GM12875 (cell line): Measurements from ENCODE around the gene ACOT8.
"Not testable (repeated sequence)": the region's sequence is repeated elsewhere in the genome, so short reads cannot be mapped to it uniquely, and the experiment has no call there.

Source experiments
- H3K4me3 ChIP-seq: one replicate; pipeline ENCODE4 v1.5.1; 2011; ENCODE audit warnings: low read depth, low read length, control low read depth
- CTCF ChIP-seq: IDR thresholded peaks from 2 replicates; pipeline ENCODE4 v1.5.1; 2011; ENCODE audit warnings: low read depth, mild to moderate bottlenecking, control low read depth, inconsistent platforms, low read length, moderate library complexity, borderline replicate concordance; ENCODE audit not compliant: insufficient read depth

Gene ACOT8

GRCh38 chr20:45857114-45857881 lies at the start of gene ACOT8, which contains the start of gene ZSWIM3:
Gene ACOT8, minus strand, starts transcription at chr20:45857392. Its CDS starts 77 bp downstream, at chr20:45857315.
Gene ZSWIM3, plus strand, starts transcription at chr20:45857614. Its CDS starts 212 bp downstream, at chr20:45857826.
- H3K4me3 ChIP-seq: peak within 1 kb of the TSS; percentile 62
- TF ChIP-seq CTCF: no peak

- H3K4me3 ChIP-seq: no peak overlapping the region
- no peak for TF ChIP-seq CTCF
Measured at GRCh38 chr20:45905505-45906079, 48.4 kb upstream of the ACOT8 start.

- no peak for TF ChIP-seq CTCF
- no peak overlapping the region for H3K4me3 ChIP-seq
Measured at GRCh38 chr20:45904583-45905504, 47.7 kb upstream of the ACOT8 start.

- TF ChIP-seq CTCF: no peak
- H3K4me3 ChIP-seq: no peak overlapping the region
Measured at GRCh38 chr20:45902199-45902701, 45.1 kb upstream of the ACOT8 start.

- H3K4me3 ChIP-seq: not testable (repeated sequence)
Measured at GRCh38 chr20:45901332-45901731, 44.1 kb upstream of the ACOT8 start.

- no peak for TF ChIP-seq CTCF
- no peak overlapping the region for H3K4me3 ChIP-seq
Measured at GRCh38 chr20:45899046-45899835, 42.0 kb upstream of the ACOT8 start.
